GM04503 (cell line): ENCODE data around the gene FAM151A.

Experiments
- DNase-seq: peaks from one replicate; pipeline ENCODE4 v3.0.0-alpha.2; 2012; ENCODE audit warnings: low read depth

The FAM151A gene

DNA sequence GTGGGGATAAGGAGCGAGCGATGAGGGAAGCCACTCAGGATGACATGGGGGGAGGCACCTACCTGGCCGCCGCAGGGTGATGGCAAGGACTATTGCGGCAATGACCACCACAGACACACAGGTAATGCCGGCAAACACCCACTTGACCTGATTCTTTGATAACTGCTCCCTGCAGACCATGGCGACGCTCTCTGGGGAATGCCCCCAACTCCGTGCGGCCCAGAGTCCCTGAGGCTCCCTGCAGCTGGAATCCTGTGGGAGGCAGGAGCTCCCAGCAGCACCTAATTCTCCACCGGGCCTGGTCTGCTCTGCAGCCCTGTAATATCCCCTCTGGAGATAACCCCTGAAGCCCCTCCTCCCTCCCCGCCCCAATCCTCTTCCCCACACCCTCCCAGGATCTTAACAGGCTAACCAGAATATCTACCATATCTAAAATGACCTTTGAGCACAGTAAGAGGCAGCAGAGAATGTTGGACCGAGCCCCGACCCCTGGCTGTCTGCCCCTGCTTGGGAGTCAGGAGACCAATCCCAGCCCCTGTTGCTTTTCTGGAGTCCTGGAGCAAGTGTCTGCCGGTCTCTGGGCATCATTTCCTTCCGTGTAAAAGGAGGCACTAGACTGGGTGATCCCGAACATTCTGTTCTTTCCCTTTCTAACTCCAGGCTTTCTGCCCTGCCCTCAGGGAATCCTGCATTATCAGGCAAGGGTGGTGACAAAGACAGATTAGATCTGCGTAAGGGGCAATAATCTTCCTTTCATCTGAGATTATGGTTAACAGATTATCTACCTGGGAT lies at the start of gene FAM151A:
Gene FAM151A, minus strand, starts transcription at position 310 of the 792 bp plus-strand sequence. Its CDS starts 130 bp downstream, at position 180.
- no peak for DNase-seq

- no peak for DNase-seq
Observed at GRCh38 chr1:54671985-54672608, 48.8 kb upstream of the FAM151A start.

GRCh38 chr1:54668567-54668966 lies 45.2 kb upstream of the FAM151A start:
- DNase-seq = no peak

GRCh38 chr1:54667797-54668196 lies 44.5 kb upstream of the FAM151A start:
- DNase-seq = no peak

DNA sequence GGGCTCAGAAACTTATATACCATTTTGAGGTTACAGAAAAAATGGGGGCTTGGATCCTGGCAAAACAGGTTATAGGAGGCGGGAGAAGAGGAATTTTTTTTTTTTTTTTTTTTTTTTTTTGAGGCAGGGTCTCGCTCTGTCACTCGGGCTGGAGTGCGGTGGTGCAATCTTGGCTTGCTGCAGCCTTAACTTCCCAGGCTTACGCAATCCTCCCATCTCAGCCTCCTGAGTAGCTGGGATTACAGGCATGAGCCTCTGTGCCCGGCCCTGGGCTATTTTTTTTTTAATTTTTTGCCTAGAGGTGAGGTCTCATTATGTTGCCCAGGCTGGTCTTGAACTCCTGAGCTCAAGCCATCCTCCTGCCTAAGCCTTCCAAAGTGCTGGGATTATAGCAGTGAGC lies 43.0 kb upstream of the FAM151A start:
- DNase-seq = no peak

GRCh38 chr1:54665852-54666251 lies 42.5 kb upstream of the FAM151A start:
- no peak for DNase-seq

GRCh38 chr1:54664364-54664763 lies 41.0 kb upstream of the FAM151A start:
- no peak for DNase-seq

DNA sequence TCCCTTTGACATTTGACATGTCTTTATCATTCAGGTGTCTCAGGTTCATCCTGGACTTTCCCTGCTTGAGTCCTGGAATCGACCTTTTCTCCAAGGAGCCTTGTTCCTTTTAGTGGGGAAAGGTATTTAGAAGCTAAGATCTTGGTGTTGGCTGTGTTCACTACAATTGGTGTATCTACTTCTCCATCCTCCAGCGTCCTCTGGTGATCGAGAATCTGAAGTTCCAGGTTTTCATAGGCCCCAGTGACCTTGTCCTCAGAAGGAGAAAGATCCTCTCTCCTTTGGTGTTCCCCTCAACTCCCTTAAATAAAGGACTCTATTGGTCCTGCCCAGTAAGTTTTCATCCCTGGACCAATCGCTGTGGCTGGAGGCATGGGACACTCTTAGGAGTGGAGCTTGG lies 40.4 kb upstream of the FAM151A start:
- no peak for DNase-seq

- DNase-seq = no peak
Observed at GRCh38 chr1:54658164-54658913, 35.0 kb upstream of the FAM151A start.

DNA sequence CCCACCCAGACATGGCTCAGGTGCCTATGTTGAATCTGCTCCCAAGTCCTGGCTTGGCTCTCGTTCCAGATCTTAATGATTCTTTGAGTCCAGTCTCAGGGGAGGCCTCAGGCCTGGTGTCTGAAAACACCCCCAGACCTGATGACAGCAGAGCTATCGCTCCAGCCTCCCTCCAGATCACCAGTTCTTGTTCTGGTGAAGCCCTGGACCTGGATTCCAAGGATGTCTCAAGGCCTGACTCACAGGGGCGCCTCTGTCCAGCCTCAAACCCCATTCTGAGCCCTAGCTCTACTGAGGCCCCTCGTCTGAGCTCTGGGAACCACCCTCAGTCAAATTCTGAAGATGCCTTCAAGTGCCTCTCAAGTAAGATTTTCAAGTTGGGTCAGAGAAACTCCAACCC lies 29.7 kb upstream of the FAM151A start:
- no peak for DNase-seq

DNA sequence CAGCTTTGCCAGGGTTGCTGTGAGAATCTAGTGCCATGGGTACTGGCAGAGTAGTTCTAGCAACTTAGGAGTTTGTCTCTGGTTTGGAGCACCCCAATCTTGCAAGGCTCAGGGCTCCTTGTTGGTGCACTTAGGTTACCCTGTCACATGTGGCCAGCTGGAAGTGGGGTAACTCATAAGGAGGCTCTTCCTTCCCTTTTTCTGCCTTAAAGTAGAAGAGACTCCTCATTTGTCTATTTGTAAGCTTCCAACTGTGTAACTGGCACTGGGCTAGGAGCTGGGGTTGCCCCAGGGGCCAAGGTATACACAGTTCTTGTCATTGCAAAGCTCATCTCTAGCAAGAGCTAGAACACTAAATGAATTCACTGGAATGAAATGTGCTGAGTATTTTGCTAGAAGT lies 28.8 kb upstream of the FAM151A start:
- no peak for DNase-seq

GRCh38 chr1:54651608-54652007 lies 28.3 kb upstream of the FAM151A start:
- no peak for DNase-seq

GRCh38 chr1:54650417-54650816 lies 27.1 kb upstream of the FAM151A start:
- DNase-seq = no peak

- DNase-seq = no peak
Observed at GRCh38 chr1:54649921-54650320, 26.6 kb upstream of the FAM151A start.

DNA sequence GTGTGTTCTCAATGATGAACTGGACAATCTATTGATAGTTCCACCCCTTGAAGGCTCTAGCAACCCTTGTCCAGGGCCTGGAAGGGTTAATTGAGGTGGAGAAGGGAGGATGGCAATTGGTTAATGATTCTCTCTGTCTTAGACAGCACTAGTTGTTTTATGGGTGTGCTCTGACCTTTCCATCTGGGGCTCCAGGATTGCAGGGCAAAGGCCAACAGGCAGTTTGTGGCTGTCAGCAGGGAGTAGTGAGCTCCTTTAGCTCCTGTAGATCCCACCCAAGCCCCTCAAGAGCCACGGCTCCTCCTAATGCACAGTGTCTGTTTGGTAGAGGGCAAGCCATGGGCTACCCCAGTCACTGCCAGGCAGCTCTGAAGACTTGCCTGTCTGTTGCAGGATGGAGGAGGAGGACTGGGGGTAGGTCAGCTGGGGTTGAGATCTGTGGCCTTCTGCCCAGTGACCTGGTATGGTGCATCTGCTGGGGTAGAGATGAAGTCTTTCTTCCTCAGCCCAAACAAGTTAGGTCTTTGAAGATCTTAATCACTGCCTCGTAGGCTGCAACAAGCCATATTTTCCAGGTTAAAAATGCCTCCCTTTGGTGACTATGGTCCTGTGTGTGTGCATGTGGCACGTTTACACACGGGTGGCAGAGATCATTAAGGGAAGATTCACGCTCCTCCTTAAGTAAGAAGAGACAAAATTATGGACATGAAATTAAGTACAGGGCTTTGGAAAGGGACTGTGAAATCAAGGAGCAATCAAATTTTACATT lies 26.0 kb upstream of the FAM151A start:
- no peak for DNase-seq

GRCh38 chr1:54645806-54646676 lies 22.7 kb upstream of the FAM151A start:
- no peak for DNase-seq

DNA sequence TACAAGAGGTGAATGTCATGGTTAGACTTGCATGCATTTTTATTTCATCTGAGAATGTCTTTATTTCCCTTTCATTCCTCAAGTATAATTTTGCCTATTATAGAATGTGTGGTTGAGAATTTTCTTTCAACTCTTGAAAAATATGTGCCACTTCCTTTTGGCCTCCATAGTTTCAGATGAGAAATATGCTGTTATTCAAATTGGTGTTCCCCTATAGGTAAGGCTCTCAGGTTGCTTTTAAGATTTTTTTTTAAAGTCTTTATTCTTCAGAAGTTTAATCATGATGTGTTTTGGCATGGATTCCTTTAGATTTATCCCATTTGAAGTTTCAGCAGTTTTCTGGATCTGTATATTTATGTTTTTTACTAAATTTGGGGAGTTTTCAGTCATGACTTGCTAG lies 20.4 kb upstream of the FAM151A start:
- DNase-seq = no peak

GRCh38 chr1:54640863-54641836 lies 17.8 kb upstream of the FAM151A start, which contains the start of gene MROH7:
Gene MROH7, plus strand, starts transcription at chr1:54641786. Its CDS starts 11,141 bp downstream, at chr1:54652927.
- DNase-seq = no peak

DNA sequence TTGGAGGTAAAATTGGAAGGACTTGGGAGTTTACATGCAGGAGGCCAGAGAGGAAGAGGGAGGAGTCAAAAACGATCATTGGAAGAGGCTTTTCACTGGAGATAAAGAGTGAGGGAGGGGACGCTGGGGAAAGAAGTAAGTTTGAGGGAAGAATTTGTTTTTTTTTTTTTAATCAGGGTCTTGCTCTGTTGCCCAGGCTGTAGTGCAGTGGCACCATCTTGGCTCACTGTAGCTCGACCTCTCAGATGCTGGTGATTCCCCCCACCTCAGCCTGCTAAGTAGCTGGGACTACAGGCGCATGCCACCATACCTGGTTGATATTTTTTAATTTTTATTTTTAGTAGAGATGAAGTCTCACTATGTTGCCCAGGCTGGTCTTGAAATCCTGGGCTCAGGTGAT lies 17.0 kb upstream of the FAM151A start:
- DNase-seq = no peak
